Chondrocyte (in vitro differentiated cells): ENCODE data around the gene PTPRK. TPM values are rescaled to one million over a fixed set of nuclear protein-coding genes. Genes with fewer than 3 reads are reported as not detected.

Experiments
- DNase-seq: peaks from one replicate; pipeline ENCODE4 v3.0.0; 2021; ENCODE audit warnings: mixed read lengths, low spot score
- H3K27ac Mint-ChIP-seq: one replicate; pipeline ENCODE4 v1.8.0; 2021; ENCODE audit warnings: mild to moderate bottlenecking, moderate library complexity, mixed read lengths; ENCODE audit not compliant: unreplicated experiment
- H3K27me3 Mint-ChIP-seq: 2 replicates; pipeline ENCODE4 v1.8.0; 2021; ENCODE audit warnings: low read depth, mixed read lengths
- H3K36me3 Mint-ChIP-seq: 2 replicates; pipeline ENCODE4 v1.8.0; 2021; ENCODE audit warnings: low read depth, mixed read lengths
- H3K4me1 Mint-ChIP-seq: 2 replicates; pipeline ENCODE4 v1.8.0; 2021; ENCODE audit warnings: low read depth, mild to moderate bottlenecking, mixed read lengths
- H3K4me3 Mint-ChIP-seq: one replicate; pipeline ENCODE4 v1.8.0; 2021; ENCODE audit warnings: mild to moderate bottlenecking, moderate library complexity, mixed read lengths; ENCODE audit not compliant: unreplicated experiment
- H3K9me3 Mint-ChIP-seq: 2 replicates; pipeline ENCODE4 v1.8.0; 2021; ENCODE audit warnings: low read depth, mixed read lengths
- total RNA-seq: library from RNA; stranded (reverse); gene quantifications from 3 replicates; pipeline ENCODE4 v1.2.1, GENCODE V29; 2021
- TF ChIP-seq, protein P1 (sequence below): fragments of 200-600 bp; sonication (generic); IDR thresholded peaks from 2 replicates; pipeline ENCODE4 v1.5.0; 2021; ENCODE audit warnings: antibody characterized with exemption, mild to moderate bottlenecking, moderate library complexity

Gene PTPRK
- total RNA-seq, 1 donor from 2014 or later: 63.3 TPM

DNA sequence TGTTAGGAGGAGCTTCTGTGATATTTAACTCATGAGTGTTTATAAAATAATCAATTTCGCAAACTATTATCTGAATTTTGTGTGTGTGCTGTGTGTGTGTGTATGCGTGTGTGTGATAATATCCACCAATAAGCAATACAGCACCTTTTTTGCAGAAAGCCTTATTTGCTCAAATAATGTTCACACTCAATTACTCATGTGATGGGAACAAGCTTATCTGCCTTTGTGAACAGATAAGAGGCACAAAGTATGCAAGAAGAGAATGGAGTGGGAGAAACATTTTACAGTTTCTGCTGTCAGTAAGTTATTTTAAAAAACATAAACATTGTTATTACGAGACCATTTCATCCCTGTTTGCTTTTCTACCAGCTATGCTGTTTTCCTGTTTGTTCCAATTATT lies 36.7 kb upstream of the PTPRK start:
- TF ChIP-seq, protein P1, sequence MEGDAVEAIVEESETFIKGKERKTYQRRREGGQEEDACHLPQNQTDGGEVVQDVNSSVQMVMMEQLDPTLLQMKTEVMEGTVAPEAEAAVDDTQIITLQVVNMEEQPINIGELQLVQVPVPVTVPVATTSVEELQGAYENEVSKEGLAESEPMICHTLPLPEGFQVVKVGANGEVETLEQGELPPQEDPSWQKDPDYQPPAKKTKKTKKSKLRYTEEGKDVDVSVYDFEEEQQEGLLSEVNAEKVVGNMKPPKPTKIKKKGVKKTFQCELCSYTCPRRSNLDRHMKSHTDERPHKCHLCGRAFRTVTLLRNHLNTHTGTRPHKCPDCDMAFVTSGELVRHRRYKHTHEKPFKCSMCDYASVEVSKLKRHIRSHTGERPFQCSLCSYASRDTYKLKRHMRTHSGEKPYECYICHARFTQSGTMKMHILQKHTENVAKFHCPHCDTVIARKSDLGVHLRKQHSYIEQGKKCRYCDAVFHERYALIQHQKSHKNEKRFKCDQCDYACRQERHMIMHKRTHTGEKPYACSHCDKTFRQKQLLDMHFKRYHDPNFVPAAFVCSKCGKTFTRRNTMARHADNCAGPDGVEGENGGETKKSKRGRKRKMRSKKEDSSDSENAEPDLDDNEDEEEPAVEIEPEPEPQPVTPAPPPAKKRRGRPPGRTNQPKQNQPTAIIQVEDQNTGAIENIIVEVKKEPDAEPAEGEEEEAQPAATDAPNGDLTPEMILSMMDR: no peak
- Mint-ChIP-seq H3K36me3 (no peaks in the 10 kb centered on the region), H3K4me3 (no peak overlapping the region), H3K4me1 (no peaks in the 10 kb centered on the region), H3K9me3 (peaks cover 3% of the 10 kb centered on the region), H3K27me3 (peaks cover 2% of the 10 kb centered on the region), H3K27ac (no peak overlapping the region)
- DNase-seq: no peak

DNA sequence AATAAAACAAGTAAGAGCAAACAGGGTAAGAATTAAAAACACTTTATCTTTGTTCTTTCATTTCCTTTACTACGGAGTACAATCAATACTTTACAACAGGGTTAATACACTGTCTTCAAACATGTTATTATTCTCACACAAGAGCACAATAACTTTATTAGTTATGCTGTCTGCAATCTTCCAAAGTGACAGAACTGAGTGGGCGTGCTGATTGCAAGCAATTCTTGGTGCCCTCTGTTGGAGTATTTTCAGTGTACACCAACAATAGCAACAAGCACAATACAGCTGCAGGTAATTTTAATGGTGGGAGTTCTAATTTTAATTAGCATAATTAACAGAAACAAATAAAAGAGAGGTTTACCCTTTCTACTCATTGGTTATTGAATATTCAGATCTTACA lies 33.9 kb upstream of the PTPRK start:
- Mint-ChIP-seq H3K27me3 (peaks cover 2% of the 10 kb centered on the region), H3K9me3 (no peaks in the 10 kb centered on the region), H3K27ac (no peak overlapping the region), H3K4me1 (no peaks in the 10 kb centered on the region), H3K36me3 (no peaks in the 10 kb centered on the region), H3K4me3 (no peak overlapping the region)
- no peak for DNase-seq
- TF ChIP-seq, protein P1: peak; percentile 67

DNA sequence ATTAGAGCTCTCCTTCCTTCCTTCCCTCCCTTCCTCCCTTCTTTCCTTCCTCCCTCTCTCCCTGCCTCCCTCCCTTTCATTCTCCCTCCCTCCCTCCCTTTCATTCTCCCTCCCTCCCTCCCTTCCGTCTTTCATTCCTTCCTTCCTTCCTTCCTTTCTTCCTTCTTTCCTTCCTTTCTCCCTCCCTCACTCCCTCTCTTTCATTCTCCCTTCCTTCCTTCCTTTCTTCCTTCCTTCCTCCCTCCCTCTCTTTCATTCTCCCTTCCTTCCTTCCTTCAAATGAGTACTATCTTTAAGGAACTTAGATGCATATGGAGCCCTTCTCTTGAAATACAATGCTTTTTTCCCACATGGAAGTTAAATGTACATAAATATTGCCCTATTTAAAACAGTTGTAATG lies 20.9 kb upstream of the PTPRK start:
- DNase-seq: no peak
- Mint-ChIP-seq H3K9me3 (peaks cover 13% of the 10 kb centered on the region), H3K36me3 (no peaks in the 10 kb centered on the region), H3K27me3 (no peaks in the 10 kb centered on the region), H3K4me1 (no peaks in the 10 kb centered on the region), H3K27ac (no peak overlapping the region), H3K4me3 (no peak overlapping the region)
- TF ChIP-seq, protein P1: no peak

DNA sequence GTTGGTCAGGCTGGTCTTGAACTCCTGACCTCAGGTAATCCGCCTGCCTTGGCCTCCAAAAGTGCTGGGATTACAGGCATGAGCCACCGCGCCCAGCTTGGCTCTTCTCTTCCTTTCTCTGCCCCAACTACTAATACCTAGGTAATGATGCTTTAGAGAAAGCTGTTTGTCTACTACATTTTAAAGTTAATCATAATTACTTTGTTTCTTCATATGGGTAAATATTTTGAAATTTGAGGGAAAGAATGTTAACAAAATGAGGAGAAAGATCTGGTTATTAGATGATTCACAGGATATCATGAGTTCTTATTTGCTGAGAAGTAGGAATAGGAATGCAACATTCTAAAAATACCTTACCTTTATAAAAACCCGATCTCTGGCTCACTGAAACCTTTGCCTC lies 18.4 kb upstream of the PTPRK start:
- Mint-ChIP-seq H3K9me3 (no peaks in the 10 kb centered on the region), H3K4me3 (no peak overlapping the region), H3K4me1 (no peaks in the 10 kb centered on the region), H3K27ac (no peak overlapping the region), H3K27me3 (no peaks in the 10 kb centered on the region), H3K36me3 (no peaks in the 10 kb centered on the region)
- TF ChIP-seq, protein P1: no peak
- DNase-seq: no peak

DNA sequence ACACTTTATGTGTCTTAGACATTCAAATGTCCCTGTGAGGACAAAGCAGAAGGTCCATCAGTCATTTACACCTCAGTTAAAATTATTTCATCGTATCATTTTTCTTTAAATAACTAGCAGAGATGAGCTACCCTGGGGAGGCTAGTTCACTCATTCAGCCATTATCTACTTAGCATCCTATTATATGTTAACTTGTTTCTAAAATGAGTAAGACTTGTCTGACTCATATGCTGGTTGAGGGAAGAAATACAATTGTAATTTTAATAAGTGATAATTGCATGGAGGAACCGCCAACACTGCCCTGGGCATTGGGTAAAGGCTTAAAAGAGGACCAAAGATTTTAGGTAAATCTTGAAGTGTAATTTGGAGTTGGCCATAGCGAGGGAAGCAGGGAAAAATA lies 12.4 kb upstream of the PTPRK start:
- Mint-ChIP-seq H3K27me3 (no peaks in the 10 kb centered on the region), H3K36me3 (no peaks in the 10 kb centered on the region), H3K4me3 (no peak overlapping the region), H3K27ac (no peak overlapping the region), H3K4me1 (no peaks in the 10 kb centered on the region), H3K9me3 (no peaks in the 10 kb centered on the region)
- TF ChIP-seq, protein P1: no peak
- DNase-seq: no peak
